AG04450 (cell line): ENCODE results near the gene SRSF8. TPM values are rescaled to one million over a fixed set of nuclear protein-coding genes. Genes with fewer than 3 reads are reported as not detected.
"Not testable (repeated sequence)": the region's sequence is repeated elsewhere in the genome, so short reads cannot be mapped to it uniquely, and the experiment has no call there.

Experiments
- CTCF ChIA-PET: fragments of 300-600, 350-600 bp; formaldehyde crosslinking; extraction: SDS; loops from one replicate; lab custom pipeline; 2022; ENCODE audit warnings: antibody characterized with exemption, inconsistent platforms; lab: Charles Lee
- POLR2A ChIA-PET: fragments of 350-600 bp; formaldehyde crosslinking; extraction: SDS; loops from one replicate; lab custom pipeline; 2021; ENCODE audit warnings: antibody characterized with exemption, inconsistent platforms; lab: Yijun Ruan, JAX
- DNase-seq: peaks from one replicate; pipeline ENCODE4 v3.0.0-alpha.2; 2011; ENCODE audit warnings: low read depth, low spot score
- H3K27ac ChIP-seq: one replicate; pipeline ENCODE4 v1.5.1; 2012; ENCODE audit warnings: low read depth, low read length, control low read depth
- H3K27me3 ChIP-seq: one replicate; pipeline ENCODE4 v1.6.0; 2012; ENCODE audit warnings: low read length; ENCODE audit not compliant: control insufficient read depth, insufficient read depth
- H3K4me3 ChIP-seq: 2 replicates; pipeline ENCODE4 v1.5.1; 2011; ENCODE audit warnings: mild to moderate bottlenecking, low read depth, low read length, control low read depth
- H3K9me3 ChIP-seq: 2 replicates; pipeline ENCODE4 v1.5.1; 2012; ENCODE audit warnings: low read length; ENCODE audit not compliant: control insufficient read depth, insufficient read depth
- CTCF ChIP-seq: IDR thresholded peaks from 2 replicates; pipeline ENCODE4 v1.5.1; 2011; ENCODE audit warnings: low read depth, low read length, control low read depth, inconsistent platforms
- polyA plus RNA-seq: library from polyadenylated mRNA; depleted of rRNA; stranded (reverse); fragments of >200 nt; gene quantifications from 2 replicates; pipeline ENCODE4 v1.2.3, GENCODE V29; 2011

Gene SRSF8
- polyA plus RNA-seq, 1 experiment = 28.4 TPM

GRCh38 chr11:95045812-95046211 is 20.9 kb upstream of the SRSF8 start:
- Histone ChIP-seq H3K27ac (no peak overlapping the region), H3K4me3 (no peak overlapping the region), H3K27me3 (peaks cover 13% of the 10 kb centered on the region), H3K9me3 (no peaks in the 10 kb centered on the region)
- ChIA-PET POLR2A (no interaction called here), CTCF (no interaction called here)
- no peak for TF ChIP-seq CTCF
- no peak for DNase-seq

GRCh38 chr11:95049122-95049521 is 17.6 kb upstream of the SRSF8 start, which contains the start of gene KDM4F:
TSS of gene KDM4F (plus strand) at chr11:95049422.
- H3K9me3 ChIP-seq, POLR2A ChIA-PET, H3K27me3 ChIP-seq, CTCF ChIA-PET, H3K4me3 ChIP-seq, DNase-seq, H3K27ac ChIP-seq: not testable (repeated sequence)

GRCh38 chr11:95050595-95051202 is 16.0 kb upstream of the SRSF8 start:
- Histone ChIP-seq H3K27ac (no peak overlapping the region), H3K4me3 (no peak overlapping the region), H3K27me3 (no peaks in the 10 kb centered on the region), H3K9me3 (no peaks in the 10 kb centered on the region)
- TF ChIP-seq CTCF = no peak
- ChIA-PET POLR2A (no interaction called here), CTCF (no interaction called here)
- no peak for DNase-seq

GRCh38 chr11:95054356-95054755 is 12.4 kb upstream of the SRSF8 start:
- Histone ChIP-seq H3K9me3 (no peaks in the 10 kb centered on the region), H3K27ac (no peak overlapping the region), H3K4me3 (no peak overlapping the region), H3K27me3 (peaks cover 3% of the 10 kb centered on the region)
- ChIA-PET CTCF (no interaction called here), POLR2A (no interaction called here)
- TF ChIP-seq CTCF = no peak
- DNase-seq = no peak

- CTCF ChIA-PET = interaction anchor here (1.3 kb wide), 1 partner anchor 432 kb away, joined by 4 read pairs; no protein-coding TSS in a partner anchor
- no peak for DNase-seq
- H3K27me3 ChIP-seq = peaks cover 3% of the 10 kb centered on the region
- no peak overlapping the region for H3K4me3 ChIP-seq
- TF ChIP-seq CTCF = no peak
- no peak overlapping the region for H3K27ac ChIP-seq
- POLR2A ChIA-PET = no interaction called here
- no peaks in the 10 kb centered on the region for H3K9me3 ChIP-seq
Measured at GRCh38 chr11:95055283-95055897, 11.3 kb upstream of the SRSF8 start.
